Karpas-422 (cell line): ENCODE results near the gene TBC1D22A. TPM values are rescaled to one million over a fixed set of nuclear protein-coding genes. Genes with fewer than 3 reads are reported as not detected.
A peak's percentile ranks its signal among the peaks of the same experiment; 100 is the strongest.

Experiments
- DNase-seq: peaks from one replicate; pipeline ENCODE4 v3.0.0-alpha.2; 2015
- H2AFZ ChIP-seq: fragments of 200-600 bp; sonication (generic); 2 replicates; pipeline ENCODE4 v1.6.1; 2014; ENCODE audit warnings: antibody characterized with exemption, low read length, mixed read lengths
- H3K27ac ChIP-seq: fragments of 200-600 bp; sonication (generic); 2 replicates; pipeline ENCODE4 v1.5.1; 2014; ENCODE audit warnings: mild to moderate bottlenecking, low read length, moderate library complexity
- H3K27me3 ChIP-seq: fragments of 200-600 bp; sonication (generic); 2 replicates; pipeline ENCODE4 v1.6.1; 2014; ENCODE audit warnings: low read length, mixed read lengths
- H3K36me3 ChIP-seq: fragments of 200-600 bp; sonication (generic); 2 replicates; pipeline ENCODE4 v1.6.1; 2014; ENCODE audit warnings: low read length, mixed read lengths; ENCODE audit not compliant: insufficient read depth
- H3K4me1 ChIP-seq: fragments of 200-600 bp; sonication (generic); 2 replicates; pipeline ENCODE4 v1.6.1; 2014; ENCODE audit warnings: mild to moderate bottlenecking, low read length, mixed read lengths
- H3K4me2 ChIP-seq: fragments of 200-600 bp; sonication (generic); 2 replicates; pipeline ENCODE4 v1.6.1; 2014; ENCODE audit warnings: low read length, low read depth, mild to moderate bottlenecking; ENCODE audit not compliant: poor library complexity, severe bottlenecking
- H3K4me3 ChIP-seq: fragments of 200-600 bp; sonication (generic); 2 replicates; pipeline ENCODE4 v1.5.1; 2014; ENCODE audit warnings: mild to moderate bottlenecking, antibody characterized with exemption, low read length, mixed read lengths
- H3K79me2 ChIP-seq: fragments of 200-600 bp; sonication (generic); 2 replicates; pipeline ENCODE4 v1.6.1; 2014; ENCODE audit warnings: mild to moderate bottlenecking, low read length, mixed read lengths
- H3K9ac ChIP-seq: fragments of 200-600 bp; sonication (generic); 2 replicates; pipeline ENCODE4 v1.6.0; 2014; ENCODE audit warnings: low read length
- H3K9me2 ChIP-seq: fragments of 200-600 bp; sonication (generic), shearing (Covaris generic); replicated peaks from 2 replicates; pipeline ENCODE4 v1.6.0; 2014; ENCODE audit warnings: mild to moderate bottlenecking, low read length, moderate library complexity; ENCODE audit not compliant: insufficient read depth
- H3K9me3 ChIP-seq: fragments of 300-700, 200-600 bp; sonication (generic); 2 replicates; pipeline ENCODE4 v1.6.1; 2014; ENCODE audit warnings: low read length, mixed read lengths
- H4K20me1 ChIP-seq: fragments of 200-600 bp; sonication (generic); 2 replicates; pipeline ENCODE4 v1.6.1; 2014; ENCODE audit warnings: mild to moderate bottlenecking, antibody characterized with exemption, low read length, low read depth; ENCODE audit not compliant: insufficient read depth
- total RNA-seq: library from RNA; depleted of rRNA; stranded (reverse); fragments of >200 nt; shearing (Covaris generic); gene quantifications from 2 replicates; pipeline ENCODE4 v1.2.3, GENCODE V29; 2014; ENCODE audit warnings: low replicate concordance

TBC1D22A gene
- total RNA-seq, 1 experiment from 2014 or later = 27.7 TPM

- H4K20me1 ChIP-seq = no peaks in the 10 kb centered on the region
- peaks cover 100% of the 10 kb centered on the region for H3K79me2 ChIP-seq
- H3K9me3 ChIP-seq = no peaks in the 10 kb centered on the region; the same call in 1 of the 2 replicates
- no peak for DNase-seq
- no peak overlapping the region for H2AFZ ChIP-seq
- H3K27ac ChIP-seq = no peak overlapping the region
- no peak overlapping the region for H3K9ac ChIP-seq
- no peak overlapping the region for H3K4me3 ChIP-seq
- no peak overlapping the region for H3K4me2 ChIP-seq
- H3K4me1 ChIP-seq = peaks cover 10% of the 10 kb centered on the region
- no peaks in the 10 kb centered on the region for H3K9me2 ChIP-seq
- peaks cover 28% of the 10 kb centered on the region for H3K36me3 ChIP-seq
- H3K27me3 ChIP-seq = no peaks in the 10 kb centered on the region
Observed at GRCh38 chr22:46788441-46789172, 26.2 kb downstream of the TBC1D22A start.

- no peaks in the 10 kb centered on the region for H3K9me2 ChIP-seq
- no peak overlapping the region for H3K27ac ChIP-seq
- H3K4me3 ChIP-seq = no peak overlapping the region
- H3K4me1 ChIP-seq = peaks cover 10% of the 10 kb centered on the region
- peaks cover 13% of the 10 kb centered on the region; the same call in 1 of the 2 replicates for H4K20me1 ChIP-seq
- H3K79me2 ChIP-seq = peaks cover 92% of the 10 kb centered on the region
- no peaks in the 10 kb centered on the region for H3K27me3 ChIP-seq
- H3K9ac ChIP-seq = no peak overlapping the region
- peaks cover 18% of the 10 kb centered on the region for H3K36me3 ChIP-seq
- no peak overlapping the region for H3K4me2 ChIP-seq
- H3K9me3 ChIP-seq = no peaks in the 10 kb centered on the region; the same call in 1 of the 2 replicates
- no peak overlapping the region for H2AFZ ChIP-seq
- no peak for DNase-seq
Observed at GRCh38 chr22:46789992-46790391, 27.5 kb downstream of the TBC1D22A start.

GRCh38 chr22:46791201-46791731 lies 28.8 kb downstream of the TBC1D22A start:
- peaks cover 10% of the 10 kb centered on the region for H3K4me1 ChIP-seq
- no peak overlapping the region for H3K9ac ChIP-seq
- no peak overlapping the region for H3K4me3 ChIP-seq
- DNase-seq = peak; percentile 49
- no peak overlapping the region for H2AFZ ChIP-seq
- H3K36me3 ChIP-seq = peaks cover 5% of the 10 kb centered on the region; the same call in 1 of the 2 replicates
- no peaks in the 10 kb centered on the region for H3K9me2 ChIP-seq
- H4K20me1 ChIP-seq = peaks cover 13% of the 10 kb centered on the region; the same call in 1 of the 2 replicates
- H3K79me2 ChIP-seq = peaks cover 85% of the 10 kb centered on the region
- no peaks in the 10 kb centered on the region for H3K9me3 ChIP-seq
- no peaks in the 10 kb centered on the region for H3K27me3 ChIP-seq
- no peak overlapping the region; the same call in 1 of the 2 replicates for H3K27ac ChIP-seq
- peak overlapping the region; percentile 30 for H3K4me2 ChIP-seq

- DNase-seq = no peak
- Histone ChIP-seq H3K27me3 (no peaks in the 10 kb centered on the region), H3K9ac (no peak overlapping the region), H4K20me1 (peaks cover 13% of the 10 kb centered on the region; the same call in 1 of the 2 replicates), H2AFZ (no peak overlapping the region), H3K9me3 (no peaks in the 10 kb centered on the region), H3K79me2 (peaks cover 76% of the 10 kb centered on the region), H3K27ac (no peak overlapping the region), H3K4me1 (peaks cover 15% of the 10 kb centered on the region), H3K36me3 (peaks cover 3% of the 10 kb centered on the region; the same call in 1 of the 2 replicates), H3K4me3 (no peak overlapping the region), H3K9me2 (no peaks in the 10 kb centered on the region), H3K4me2 (no peak overlapping the region)
Observed at GRCh38 chr22:46792061-46792796, 29.8 kb downstream of the TBC1D22A start.

- H4K20me1 ChIP-seq = peaks cover 13% of the 10 kb centered on the region; the same call in 1 of the 2 replicates
- H2AFZ ChIP-seq = no peak overlapping the region
Observed at GRCh38 chr22:46792841-46793261, 30.4 kb downstream of the TBC1D22A start.

GRCh38 chr22:46793497-46793896 lies 31.0 kb downstream of the TBC1D22A start:
- peaks cover 68% of the 10 kb centered on the region for H3K79me2 ChIP-seq
- H3K9me3 ChIP-seq = no peaks in the 10 kb centered on the region
- no peak overlapping the region for H3K4me3 ChIP-seq
- no peak overlapping the region for H3K4me2 ChIP-seq
- no peak overlapping the region for H2AFZ ChIP-seq
- DNase-seq = no peak
- peaks cover 3% of the 10 kb centered on the region; the same call in 1 of the 2 replicates for H3K36me3 ChIP-seq
- H3K27ac ChIP-seq = no peak overlapping the region
- H3K27me3 ChIP-seq = no peaks in the 10 kb centered on the region
- peaks cover 13% of the 10 kb centered on the region; the same call in 1 of the 2 replicates for H4K20me1 ChIP-seq
- H3K9me2 ChIP-seq = no peaks in the 10 kb centered on the region
- H3K9ac ChIP-seq = no peak overlapping the region
- peaks cover 28% of the 10 kb centered on the region for H3K4me1 ChIP-seq

More at GRCh38 chr22:46792841-46793261, 30.4 kb downstream of the TBC1D22A start:
- no peaks in the 10 kb centered on the region for H3K27me3 ChIP-seq
- H3K27ac ChIP-seq = no peak overlapping the region
- DNase-seq = no peak
- no peak overlapping the region for H3K9ac ChIP-seq
- no peaks in the 10 kb centered on the region for H3K9me2 ChIP-seq
- peaks cover 21% of the 10 kb centered on the region for H3K4me1 ChIP-seq
- H3K4me3 ChIP-seq = no peak overlapping the region
- no peak overlapping the region for H3K4me2 ChIP-seq
- peaks cover 70% of the 10 kb centered on the region for H3K79me2 ChIP-seq
- no peaks in the 10 kb centered on the region for H3K9me3 ChIP-seq
- peaks cover 3% of the 10 kb centered on the region; the same call in 1 of the 2 replicates for H3K36me3 ChIP-seq

GRCh38 chr22:46794067-46794466 lies 31.6 kb downstream of the TBC1D22A start:
- Histone ChIP-seq H3K27ac (no peak overlapping the region), H3K4me3 (no peak overlapping the region), H3K9me3 (no peaks in the 10 kb centered on the region), H3K9me2 (no peaks in the 10 kb centered on the region), H3K27me3 (no peaks in the 10 kb centered on the region), H3K4me1 (peaks cover 31% of the 10 kb centered on the region), H3K9ac (no peak overlapping the region), H3K36me3 (peaks cover 7% of the 10 kb centered on the region; the same call in 1 of the 2 replicates), H3K4me2 (no peak overlapping the region), H2AFZ (no peak overlapping the region), H4K20me1 (peaks cover 14% of the 10 kb centered on the region; the same call in 1 of the 2 replicates), H3K79me2 (peaks cover 68% of the 10 kb centered on the region)
- DNase-seq = no peak

- H3K36me3 ChIP-seq = peaks cover 11% of the 10 kb centered on the region; the same call in 1 of the 2 replicates
- H3K4me2 ChIP-seq = no peak overlapping the region
- H3K9me2 ChIP-seq = no peaks in the 10 kb centered on the region
- H3K4me1 ChIP-seq = peaks cover 31% of the 10 kb centered on the region
- H3K9ac ChIP-seq = no peak overlapping the region
- H3K79me2 ChIP-seq = peaks cover 68% of the 10 kb centered on the region
- H3K27me3 ChIP-seq = no peaks in the 10 kb centered on the region
- no peak overlapping the region for H2AFZ ChIP-seq
- H3K4me3 ChIP-seq = no peak overlapping the region
- H3K27ac ChIP-seq = no peak overlapping the region
- no peaks in the 10 kb centered on the region for H3K9me3 ChIP-seq
- DNase-seq = no peak
- peaks cover 18% of the 10 kb centered on the region; the same call in 1 of the 2 replicates for H4K20me1 ChIP-seq
Observed at GRCh38 chr22:46794491-46794890, 32.0 kb downstream of the TBC1D22A start.
